ENCODE measurements around the gene PCSK6.

The PCSK6 gene

GRCh38 chr15:101399431-101399830 is 90.1 kb downstream of the PCSK6 start:
- no peak for DNase-seq (ENCODE audit: low read depth)

- no peak for DNase-seq (ENCODE audit: low read depth)
These were observed 91.3 kb downstream of the PCSK6 start for GRCh38 chr15:101398247-101398646.

DNA sequence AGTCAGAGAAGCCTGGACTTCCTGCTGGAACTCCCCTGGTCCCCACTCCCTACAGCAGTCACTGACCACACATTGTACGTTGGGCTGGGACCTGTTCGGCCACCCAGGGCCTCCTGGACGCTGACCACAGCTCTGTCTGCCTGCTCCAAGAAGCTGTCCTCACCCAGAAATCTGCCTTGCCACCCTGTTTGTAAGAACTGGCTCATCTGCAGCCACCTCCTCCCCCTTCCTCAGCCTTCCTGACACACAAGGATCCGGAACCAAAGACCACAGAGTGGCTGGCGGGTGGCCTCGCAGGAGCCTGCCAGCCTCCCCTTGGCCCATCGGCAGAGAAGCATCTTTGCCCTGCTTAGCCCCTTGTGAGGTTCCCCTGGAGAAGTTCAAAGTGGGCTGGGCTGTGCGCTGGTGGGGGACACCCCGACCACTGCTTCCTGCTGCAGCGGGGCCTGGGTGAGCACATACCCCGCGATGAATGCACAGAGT is 91.9 kb downstream of the PCSK6 start:
- no peak for DNase-seq (ENCODE audit: low read depth)

DNA sequence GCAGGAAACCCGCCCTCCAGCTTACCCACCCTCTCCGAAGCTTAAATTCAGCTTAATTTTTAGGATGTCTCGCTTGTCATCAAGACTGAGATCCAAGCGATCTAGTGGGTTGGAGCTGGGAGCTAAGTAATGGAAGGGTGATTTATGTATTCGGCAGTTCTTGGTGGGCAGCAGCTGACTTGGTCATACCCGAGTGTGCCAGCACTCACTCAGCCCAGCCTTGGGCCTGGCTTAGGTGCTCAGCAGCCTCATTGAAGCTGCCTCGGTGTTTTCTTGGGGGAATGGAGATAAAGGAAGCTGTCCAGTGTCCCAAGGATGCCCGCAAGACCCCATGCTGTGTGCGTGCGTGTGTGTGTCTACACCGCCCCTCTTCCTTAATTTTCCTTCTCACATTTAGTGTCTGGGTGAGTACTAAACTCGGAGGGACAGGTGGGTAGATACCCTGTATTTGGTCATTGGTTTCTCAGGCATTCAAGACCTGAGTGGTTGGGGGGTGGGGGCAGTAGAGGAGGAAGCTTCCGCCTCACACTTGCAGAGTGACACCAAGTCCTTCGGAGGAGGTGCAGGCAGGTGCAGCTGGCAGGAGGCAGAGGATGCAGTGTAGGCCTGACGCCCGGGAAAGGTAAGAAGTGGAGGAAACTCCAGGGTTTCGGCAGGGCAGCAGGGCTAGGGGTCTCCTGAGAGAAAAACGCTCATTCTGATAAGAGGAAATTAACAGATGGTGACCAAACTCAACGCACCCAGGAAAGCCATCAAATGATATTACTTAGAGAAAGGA is 92.8 kb downstream of the PCSK6 start:
- no peak for DNase-seq (ENCODE audit: low read depth)

DNA sequence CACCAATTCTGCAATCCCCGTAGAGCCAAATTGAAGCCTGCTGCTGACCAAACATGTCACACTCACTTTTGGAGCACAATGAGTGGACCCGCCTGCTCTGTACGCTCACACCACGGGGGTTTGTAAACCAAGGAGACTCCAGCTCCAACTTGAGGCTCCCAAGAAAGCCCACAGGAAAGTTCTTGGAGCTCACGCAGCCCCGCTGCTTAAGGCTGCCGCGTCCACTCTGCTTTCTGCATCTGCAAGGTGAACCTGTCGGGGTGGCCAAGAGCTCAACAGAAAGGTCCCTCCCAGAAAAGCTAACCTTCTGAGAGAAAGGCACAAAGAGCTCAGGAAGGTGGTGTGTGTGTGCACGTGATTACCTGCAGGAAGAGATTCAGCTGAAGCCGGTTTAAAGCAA is 94.9 kb downstream of the PCSK6 start:
- no peak for DNase-seq (ENCODE audit: low read depth)

GRCh38 chr15:101394056-101394630 is 95.4 kb downstream of the PCSK6 start:
- no peak for DNase-seq (ENCODE audit: low read depth)

GRCh38 chr15:101393172-101393571 is 96.3 kb downstream of the PCSK6 start:
- no peak for DNase-seq (ENCODE audit: low read depth)

- DNase-seq (ENCODE audit: low read depth) = no peak
These were observed 97.4 kb downstream of the PCSK6 start for GRCh38 chr15:101391981-101392640.

DNA sequence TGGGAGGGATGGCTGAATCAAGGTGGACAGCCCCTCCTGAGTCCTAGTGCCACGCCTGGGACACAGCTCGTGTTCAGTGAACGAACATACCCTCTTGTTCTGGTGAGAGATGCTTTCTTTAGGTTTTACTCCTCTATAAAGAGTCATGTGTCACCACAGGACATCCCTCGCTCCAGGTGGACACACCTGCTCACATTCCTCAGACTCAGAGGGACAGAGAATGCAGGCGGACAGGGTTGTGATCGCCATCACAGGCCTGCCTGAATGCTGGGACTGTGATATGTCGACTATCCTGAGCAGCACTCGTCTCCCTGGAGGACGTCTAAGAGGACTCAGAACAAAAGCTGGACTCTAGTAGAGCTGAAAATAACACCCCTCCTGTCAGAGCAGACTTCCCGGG is 98.1 kb downstream of the PCSK6 start:
- no peak for DNase-seq (ENCODE audit: low read depth)

DNA sequence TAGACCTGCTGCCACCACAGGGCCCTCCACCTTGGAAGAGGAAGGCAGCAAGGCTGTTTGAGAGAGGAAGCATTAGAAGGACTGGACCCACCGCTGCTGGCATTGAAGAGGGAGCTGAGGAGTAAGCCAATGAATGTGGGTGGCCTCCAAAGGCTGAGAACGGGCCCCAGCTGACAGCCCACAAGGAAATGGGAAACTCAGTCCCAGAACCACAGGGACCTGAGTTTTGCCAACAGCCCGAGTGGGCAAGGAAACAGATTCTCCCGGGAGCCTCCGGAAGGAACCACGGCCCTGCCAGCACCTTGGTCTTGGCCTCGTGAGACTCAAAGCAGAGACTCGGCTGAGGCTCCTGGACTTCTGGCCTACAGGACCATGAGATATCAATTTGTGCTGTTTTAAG is 99.0 kb downstream of the PCSK6 start:
- no peak for DNase-seq (ENCODE audit: low read depth)

DNA sequence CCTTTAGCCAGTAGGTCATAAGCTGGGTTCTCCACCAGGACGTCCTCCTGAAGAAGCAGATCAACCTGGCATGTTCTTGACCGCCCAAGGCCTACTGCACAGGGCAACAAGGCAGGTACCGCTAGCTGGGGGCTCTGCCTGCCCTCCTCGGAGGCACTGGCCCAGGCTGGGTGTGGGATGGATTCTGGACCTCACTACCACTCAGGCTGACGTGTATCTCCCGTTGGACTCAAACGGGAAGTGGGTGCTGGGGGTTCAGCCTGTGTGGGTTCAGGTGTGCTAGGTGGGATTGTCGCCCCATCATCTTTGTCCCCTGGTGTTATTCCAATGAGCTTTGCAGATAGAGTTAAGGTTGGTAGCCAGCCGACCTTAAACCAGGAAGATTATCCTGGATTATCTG is 99.4 kb downstream of the PCSK6 start:
- no peak for DNase-seq (ENCODE audit: low read depth)

DNA sequence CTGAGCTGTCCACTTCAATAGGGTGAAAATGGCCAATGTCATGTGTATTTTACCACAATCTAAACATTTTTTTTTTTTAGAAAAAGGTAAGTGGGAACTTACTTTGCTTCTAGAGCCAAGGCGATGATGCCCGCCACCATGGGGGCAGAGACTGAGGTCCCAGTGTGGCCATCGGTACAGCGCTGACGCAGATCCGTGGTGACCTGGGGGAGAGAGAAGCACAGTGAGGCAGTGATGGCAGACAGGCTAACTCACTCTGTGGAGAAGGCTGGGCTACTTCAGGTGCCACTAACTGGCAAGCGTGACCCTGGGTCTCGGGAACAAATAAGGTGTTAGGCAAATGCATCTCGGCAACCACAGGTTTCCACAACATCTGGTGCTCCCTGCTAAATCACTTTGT is 100.1 kb downstream of the PCSK6 start:
- no peak for DNase-seq (ENCODE audit: low read depth)

- no peak for DNase-seq (ENCODE audit: low read depth)
These were observed 101.5 kb downstream of the PCSK6 start for GRCh38 chr15:101388046-101388445.

DNA sequence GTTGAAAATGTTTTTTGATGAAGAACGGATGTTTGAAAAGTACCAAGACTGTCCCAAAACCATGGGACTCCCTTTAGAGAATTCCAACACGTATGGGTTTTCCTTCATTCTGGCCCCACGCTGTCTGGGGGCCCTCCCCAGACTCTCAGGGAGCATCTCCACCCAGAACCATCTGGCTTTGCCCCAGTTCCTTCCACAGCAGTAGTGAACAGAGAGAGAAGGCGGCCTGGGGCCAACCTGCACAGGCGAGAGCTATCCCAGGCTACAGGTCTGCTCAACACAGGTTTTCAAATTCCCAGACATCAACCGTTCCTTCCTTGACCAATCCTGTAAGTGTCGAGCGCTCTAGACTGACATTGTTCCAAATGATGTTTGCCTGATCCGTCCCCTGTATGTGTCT is 101.9 kb downstream of the PCSK6 start:
- no peak for DNase-seq (ENCODE audit: low read depth)

- DNase-seq (ENCODE audit: low read depth) = no peak
These were observed 102.5 kb downstream of the PCSK6 start for GRCh38 chr15:101386967-101387366.

DNA sequence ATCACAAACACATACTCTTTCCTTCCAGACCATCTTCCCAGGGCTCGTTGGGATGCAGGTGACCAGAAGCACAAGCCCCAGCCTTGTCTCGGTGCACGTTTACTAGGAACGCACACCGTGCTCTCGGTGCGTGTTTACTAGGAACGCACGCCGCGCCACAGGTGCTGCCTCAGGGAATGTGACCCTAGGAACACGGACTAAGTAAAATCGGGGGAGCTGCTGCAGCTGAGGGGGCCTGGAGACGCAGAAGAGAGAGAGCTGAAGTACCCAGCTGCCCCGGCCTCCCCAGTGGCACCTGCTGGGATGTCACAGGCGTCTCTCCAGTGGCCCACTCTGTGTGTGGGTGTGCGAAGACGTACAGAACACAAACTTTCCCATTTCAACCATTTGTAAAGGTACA is 103.5 kb downstream of the PCSK6 start:
- DNase-seq (ENCODE audit: low read depth) = no peak

- no peak for DNase-seq (ENCODE audit: low read depth)
These were observed 105.2 kb downstream of the PCSK6 start for GRCh38 chr15:101384276-101384675.

GRCh38 chr15:101382544-101382943 is 107.0 kb downstream of the PCSK6 start:
- DNase-seq (ENCODE audit: low read depth) = no peak

- DNase-seq (ENCODE audit: low read depth) = no peak
These were observed 107.8 kb downstream of the PCSK6 start for GRCh38 chr15:101381671-101382212.

DNA sequence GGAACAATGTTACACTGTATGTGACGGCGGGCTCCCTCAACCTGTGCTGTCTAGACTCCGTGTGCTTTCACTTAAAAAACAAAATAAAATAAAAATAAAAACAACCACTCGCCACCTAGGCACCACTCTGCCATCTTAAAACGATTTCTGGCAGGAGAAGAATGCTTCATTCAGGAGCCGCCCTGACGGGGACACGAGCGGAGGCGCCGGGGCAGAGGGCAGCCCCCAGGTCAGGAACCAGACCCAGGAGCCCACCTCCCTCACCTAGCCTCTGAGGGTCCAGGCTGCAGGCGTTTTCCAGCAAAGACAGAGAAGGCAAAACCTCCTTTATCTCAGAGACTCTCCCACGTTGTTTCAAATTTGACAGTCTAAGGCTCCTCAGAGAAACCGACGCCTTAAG is 109.4 kb downstream of the PCSK6 start:
- DNase-seq (ENCODE audit: low read depth) = no peak

GRCh38 chr15:101379647-101380046 is 109.9 kb downstream of the PCSK6 start:
- DNase-seq (ENCODE audit: low read depth) = no peak

DNA sequence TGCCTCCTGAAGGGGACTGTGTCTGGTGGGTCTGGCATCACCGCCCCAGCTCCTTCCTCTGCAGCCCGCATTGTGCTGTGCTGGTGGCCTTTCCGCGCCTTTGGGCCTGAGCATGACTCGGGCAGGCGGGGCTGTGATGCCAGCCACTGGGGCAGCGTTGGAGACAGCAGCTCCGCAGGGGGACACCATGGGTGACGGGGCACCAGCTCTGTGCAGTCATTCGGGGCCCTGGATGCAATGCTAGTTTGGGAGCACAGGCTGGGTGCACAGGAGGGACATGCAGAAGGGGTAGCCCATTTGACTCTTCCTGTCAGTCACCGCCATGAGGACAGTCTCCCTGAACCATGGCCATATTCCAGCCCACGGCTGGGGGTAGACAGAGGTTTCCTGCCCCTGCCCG is 110.6 kb downstream of the PCSK6 start:
- DNase-seq (ENCODE audit: low read depth) = no peak

DNA sequence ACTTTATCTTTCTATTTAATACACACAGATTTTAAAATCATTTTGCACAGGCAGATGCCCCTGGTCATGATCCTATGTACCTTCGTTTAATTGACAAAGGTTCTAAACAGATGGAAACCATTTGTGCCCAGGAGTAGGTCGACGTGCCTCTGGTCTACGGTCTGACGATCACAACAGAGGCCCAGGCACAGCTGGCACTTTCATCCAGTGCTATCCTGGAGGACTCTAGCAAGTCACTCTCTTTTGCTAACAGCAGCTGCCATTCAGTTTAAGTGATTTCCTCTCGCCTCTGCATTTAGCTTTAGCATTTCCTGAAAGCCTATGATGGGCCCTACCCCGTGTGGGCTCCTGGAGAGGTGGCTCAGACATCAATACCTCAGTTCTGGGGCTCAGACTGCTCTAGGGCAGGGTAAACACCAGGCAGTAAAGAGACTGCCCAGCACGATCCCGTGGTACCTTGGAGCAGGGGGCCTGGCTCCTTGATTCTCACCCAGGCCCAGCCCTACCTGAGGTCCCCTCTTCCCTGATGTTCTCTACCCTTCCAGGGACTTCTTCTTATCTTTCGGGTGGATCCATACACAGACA is 111.2 kb downstream of the PCSK6 start:
- DNase-seq (ENCODE audit: low read depth) = no peak
